OCI-LY7 (cell line): ENCODE measurements around the gene AGPAT3. TPM values are rescaled to one million over a fixed set of nuclear protein-coding genes. Genes with fewer than 3 reads are reported as not detected.

Experiments used
- BruUV-seq: library from RNA; stranded (reverse); fragments of 400-500 nt; replicated peaks from 2 replicates; lab custom pipeline; 2021; lab: Mats Ljungman, UMichigan
- CTCF ChIA-PET: fragments of 300-600 bp; sonication (Branson Sonifier 250); formaldehyde crosslinking; loops from one replicate; lab custom pipeline; 2022; ENCODE audit warnings: antibody characterized with exemption; ENCODE audit not compliant: unreplicated experiment; lab: Charles Lee
- POLR2A ChIA-PET: fragments of 300-600 bp; sonication (Branson Sonifier 250); formaldehyde crosslinking; loops from one replicate; lab custom pipeline; 2022; ENCODE audit warnings: antibody characterized with exemption; lab: Charles Lee
- DNase-seq: peaks from one replicate; pipeline ENCODE4 v3.0.0-alpha.2; 2015; ENCODE audit warnings: low spot score
- H2AFZ ChIP-seq: fragments of 200-600 bp; sonication (generic), shearing (Covaris generic); 2 replicates; pipeline ENCODE4 v1.6.1; 2014; ENCODE audit warnings: mild to moderate bottlenecking, antibody characterized with exemption, low read length, moderate library complexity
- H3K27ac ChIP-seq: fragments of 200-600 bp; sonication (generic); 2 replicates; pipeline ENCODE4 v1.5.1; 2014; ENCODE audit warnings: mixed run types, low read depth, mild to moderate bottlenecking, moderate library complexity, low read length, inconsistent platforms; ENCODE audit not compliant: poor library complexity, severe bottlenecking
- H3K36me3 ChIP-seq: fragments of 200-600 bp; sonication (generic); 2 replicates; pipeline ENCODE4 v1.6.1; 2014; ENCODE audit warnings: mild to moderate bottlenecking, antibody characterized with exemption, low read length, moderate library complexity, mixed read lengths; ENCODE audit not compliant: insufficient read depth
- H3K4me1 ChIP-seq: fragments of 200-600 bp; sonication (generic); 2 replicates; pipeline ENCODE4 v1.5.1; 2014; ENCODE audit warnings: mild to moderate bottlenecking, low read length; ENCODE audit not compliant: insufficient read depth, poor library complexity, severe bottlenecking
- H3K4me2 ChIP-seq: fragments of 200-600 bp; sonication (generic); 2 replicates; pipeline ENCODE4 v1.6.1; 2014; ENCODE audit warnings: mild to moderate bottlenecking, low read length
- H3K4me3 ChIP-seq: fragments of 200-600 bp; sonication (generic); 2 replicates; pipeline ENCODE4 v1.5.1; 2014; ENCODE audit warnings: mild to moderate bottlenecking, low read depth, low read length; ENCODE audit not compliant: poor library complexity, severe bottlenecking
- H3K79me2 ChIP-seq: fragments of 200-600 bp; sonication (generic); 2 replicates; pipeline ENCODE4 v1.6.1; 2016; ENCODE audit warnings: low read depth, mild to moderate bottlenecking, low read length, moderate library complexity, mixed read lengths; ENCODE audit not compliant: insufficient read depth
- H3K9me2 ChIP-seq: fragments of 200-600 bp; sonication (generic); 2 replicates; pipeline ENCODE4 v1.6.1; 2016; ENCODE audit warnings: mild to moderate bottlenecking, low read length, mixed read lengths; ENCODE audit not compliant: insufficient read depth
- H3K9me3 ChIP-seq: fragments of 200-600 bp; sonication (generic); 2 replicates; pipeline ENCODE4 v1.6.1; 2014; ENCODE audit warnings: mild to moderate bottlenecking, mixed run types, low read length, mixed read lengths
- H4K20me1 ChIP-seq: fragments of 200-600 bp; sonication (generic); 2 replicates; pipeline ENCODE4 v1.6.1; 2014; ENCODE audit warnings: mild to moderate bottlenecking, antibody characterized with exemption, low read length, moderate library complexity, mixed read lengths; ENCODE audit not compliant: insufficient read depth
- EZH2phosphoT487 ChIP-seq: fragments of 200-600 bp; sonication (generic); IDR thresholded peaks from 2 replicates; pipeline ENCODE4 v1.6.1; 2018; ENCODE audit warnings: low read depth, borderline replicate concordance, mild to moderate bottlenecking, mixed run types, antibody characterized with exemption, low read length, moderate library complexity, mixed read lengths
- intact Hi-C: fragments of 100-400 bp; cut with micrococcal nuclease; formaldehyde crosslinking; loops from one replicate; pipeline ENCODE4 v1.10.0; 2022; ENCODE audit not compliant: unreplicated experiment
- total RNA-seq, 2 experiments: library from RNA; depleted of rRNA in 1 of 2; stranded (reverse); fragments of >200 nt in 1 of 2; shearing (Covaris generic) in 1 of 2; gene quantifications; 2 replicates each; pipeline ENCODE4 v1.2.3, GENCODE V29; 2014 to 2022
- TF ChIP-seq, protein P1 (sequence below): fragments of 200-600 bp; sonication (generic); conservative IDR thresholded peaks from 2 replicates; pipeline ENCODE4 v1.5.1; 2014; ENCODE audit warnings: mild to moderate bottlenecking, antibody characterized with exemption, low read length, moderate library complexity, mixed read lengths

Gene AGPAT3
- total RNA-seq, 2 experiments from 2014 or later: 9.2 to 33.4 TPM

- H3K27ac ChIP-seq: no peak overlapping the region
- H4K20me1 ChIP-seq: no peaks in the 10 kb centered on the region
- H3K9me3 ChIP-seq: peaks cover 6% of the 10 kb centered on the region; the same call in 1 of the 2 replicates
- TF ChIP-seq, protein P1, sequence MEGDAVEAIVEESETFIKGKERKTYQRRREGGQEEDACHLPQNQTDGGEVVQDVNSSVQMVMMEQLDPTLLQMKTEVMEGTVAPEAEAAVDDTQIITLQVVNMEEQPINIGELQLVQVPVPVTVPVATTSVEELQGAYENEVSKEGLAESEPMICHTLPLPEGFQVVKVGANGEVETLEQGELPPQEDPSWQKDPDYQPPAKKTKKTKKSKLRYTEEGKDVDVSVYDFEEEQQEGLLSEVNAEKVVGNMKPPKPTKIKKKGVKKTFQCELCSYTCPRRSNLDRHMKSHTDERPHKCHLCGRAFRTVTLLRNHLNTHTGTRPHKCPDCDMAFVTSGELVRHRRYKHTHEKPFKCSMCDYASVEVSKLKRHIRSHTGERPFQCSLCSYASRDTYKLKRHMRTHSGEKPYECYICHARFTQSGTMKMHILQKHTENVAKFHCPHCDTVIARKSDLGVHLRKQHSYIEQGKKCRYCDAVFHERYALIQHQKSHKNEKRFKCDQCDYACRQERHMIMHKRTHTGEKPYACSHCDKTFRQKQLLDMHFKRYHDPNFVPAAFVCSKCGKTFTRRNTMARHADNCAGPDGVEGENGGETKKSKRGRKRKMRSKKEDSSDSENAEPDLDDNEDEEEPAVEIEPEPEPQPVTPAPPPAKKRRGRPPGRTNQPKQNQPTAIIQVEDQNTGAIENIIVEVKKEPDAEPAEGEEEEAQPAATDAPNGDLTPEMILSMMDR: no peak
- no peak for TF ChIP-seq EZH2phosphoT487
- intact Hi-C loops: no loop called here
- H2AFZ ChIP-seq: no peak overlapping the region
- DNase-seq: no peak
- BruUV-seq: no TSS peak
- H3K4me1 ChIP-seq: no peaks in the 10 kb centered on the region
- no peaks in the 10 kb centered on the region for H3K9me2 ChIP-seq
- H3K79me2 ChIP-seq: no peaks in the 10 kb centered on the region
- H3K4me3 ChIP-seq: no peak overlapping the region
- ChIA-PET CTCF (no interaction called here), POLR2A (no interaction called here)
- no peaks in the 10 kb centered on the region for H3K36me3 ChIP-seq
- H3K4me2 ChIP-seq: no peak overlapping the region
Measured at GRCh38 chr21:43910460-43910859, 45.4 kb downstream of the AGPAT3 start.

GRCh38 chr21:43911015-43911934 lies 46.3 kb downstream of the AGPAT3 start:
- Histone ChIP-seq H3K36me3 (no peaks in the 10 kb centered on the region), H3K4me3 (no peak overlapping the region), H3K4me1 (no peaks in the 10 kb centered on the region), H3K79me2 (no peaks in the 10 kb centered on the region), H3K27ac (no peak overlapping the region), H4K20me1 (no peaks in the 10 kb centered on the region), H3K9me2 (no peaks in the 10 kb centered on the region), H2AFZ (no peak overlapping the region), H3K4me2 (no peak overlapping the region), H3K9me3 (peaks cover 6% of the 10 kb centered on the region; the same call in 1 of the 2 replicates)
- TF ChIP-seq EZH2phosphoT487: no peak
- TF ChIP-seq, protein P1: no peak
- POLR2A ChIA-PET: no interaction called here
- BruUV-seq: no TSS peak
- DNase-seq: no peak
- intact Hi-C loops: no loop called here
- CTCF ChIA-PET: no interaction called here
